ENCODE data around the gene PPP2R3A.

The PPP2R3A gene

GRCh38 chr3:135970506-135971116, 5.1 kb downstream of the PPP2R3A start:
- peak; percentile 78 for DNase-seq

- DNase-seq: no peak
Measured at GRCh38 chr3:135973841-135974240, 8.3 kb downstream of the PPP2R3A start.

- no peak for DNase-seq
Measured at GRCh38 chr3:135975053-135975452, 9.5 kb downstream of the PPP2R3A start.

- DNase-seq: no peak
Measured at GRCh38 chr3:135975536-135975935, 10.0 kb downstream of the PPP2R3A start.

GRCh38 chr3:135980343-135980742, 14.8 kb downstream of the PPP2R3A start:
- DNase-seq: no peak

GRCh38 chr3:135981701-135982403, 16.3 kb downstream of the PPP2R3A start:
- no peak for DNase-seq

GRCh38 chr3:135982404-135982761, 16.9 kb downstream of the PPP2R3A start:
- DNase-seq: no peak

- DNase-seq: no peak
Measured at GRCh38 chr3:135982922-135983581, 17.5 kb downstream of the PPP2R3A start.

- no peak for DNase-seq
Measured at GRCh38 chr3:135987661-135988060, 22.1 kb downstream of the PPP2R3A start.

- DNase-seq: no peak
Measured at GRCh38 chr3:135989242-135989641, 23.7 kb downstream of the PPP2R3A start.

GRCh38 chr3:135990903-135991302, 25.4 kb downstream of the PPP2R3A start:
- no peak for DNase-seq

GRCh38 chr3:135991621-135992020, 26.1 kb downstream of the PPP2R3A start:
- DNase-seq: no peak

- no peak for DNase-seq
Measured at GRCh38 chr3:135992072-135992471, 26.5 kb downstream of the PPP2R3A start.

- DNase-seq: no peak
Measured at GRCh38 chr3:135994708-135995337, 29.3 kb downstream of the PPP2R3A start.

GRCh38 chr3:135995766-135996165, 30.2 kb downstream of the PPP2R3A start:
- DNase-seq: no peak

GRCh38 chr3:135997554-135998320, 32.2 kb downstream of the PPP2R3A start:
- peak; percentile 35 for DNase-seq

- no peak for DNase-seq
Measured at GRCh38 chr3:136008221-136008620, 42.7 kb downstream of the PPP2R3A start.

GRCh38 chr3:136008732-136009470, 43.4 kb downstream of the PPP2R3A start:
- DNase-seq: no peak

GRCh38 chr3:136018876-136019275, 53.3 kb downstream of the PPP2R3A start:
- DNase-seq: no peak

GRCh38 chr3:136021803-136022202, 56.3 kb downstream of the PPP2R3A start:
- no peak for DNase-seq

- DNase-seq: no peak
Measured at GRCh38 chr3:136022529-136023263, 57.2 kb downstream of the PPP2R3A start.

Measured in midbrain (tissue), 1 donor.